HG03460 (cell line): ENCODE results near the gene WDFY2.
"Not testable (repeated sequence)": the region's sequence is repeated elsewhere in the genome, so short reads cannot be mapped to it uniquely, and the experiment has no call there.

ENCODE experiments used
- ATAC-seq: cut with Tn5 transposase; IDR thresholded peaks from one replicate; pipeline ENCODE4 v1.9.1; 2021; ENCODE audit not compliant: unreplicated experiment

The WDFY2 gene

GRCh38 chr13:51628059-51628852 lies 44.0 kb downstream of the WDFY2 start:
- ATAC-seq, result no peak

GRCh38 chr13:51629491-51630287 lies 45.4 kb downstream of the WDFY2 start:
- no peak for ATAC-seq

GRCh38 chr13:51630288-51630615 lies 46.0 kb downstream of the WDFY2 start:
- ATAC-seq, result no peak

- no peak for ATAC-seq
Measured at GRCh38 chr13:51632591-51633362, 48.5 kb downstream of the WDFY2 start.

GRCh38 chr13:51635137-51635878 lies 51.0 kb downstream of the WDFY2 start:
- ATAC-seq, result no peak

GRCh38 chr13:51636349-51636890 lies 52.2 kb downstream of the WDFY2 start:
- ATAC-seq, result no peak

- ATAC-seq, result no peak
Measured at GRCh38 chr13:51637852-51638215, 53.6 kb downstream of the WDFY2 start.

GRCh38 chr13:51638216-51638871 lies 54.1 kb downstream of the WDFY2 start:
- ATAC-seq, result no peak

GRCh38 chr13:51639171-51639570 lies 54.9 kb downstream of the WDFY2 start:
- no peak for ATAC-seq

GRCh38 chr13:51640696-51641095 lies 56.4 kb downstream of the WDFY2 start:
- ATAC-seq, result not testable (repeated sequence)

GRCh38 chr13:51643105-51643881 lies 59.0 kb downstream of the WDFY2 start:
- no peak for ATAC-seq

- no peak for ATAC-seq
Measured at GRCh38 chr13:51643882-51644281, 59.6 kb downstream of the WDFY2 start.

GRCh38 chr13:51644654-51645053 lies 60.4 kb downstream of the WDFY2 start:
- no peak for ATAC-seq

GRCh38 chr13:51645154-51645650 lies 60.9 kb downstream of the WDFY2 start:
- no peak for ATAC-seq

GRCh38 chr13:51645761-51646670 lies 61.8 kb downstream of the WDFY2 start:
- no peak for ATAC-seq

GRCh38 chr13:51647067-51647466 lies 62.8 kb downstream of the WDFY2 start:
- no peak for ATAC-seq

- ATAC-seq, result not testable (repeated sequence)
Measured at GRCh38 chr13:51652193-51652592, 67.9 kb downstream of the WDFY2 start.
